Measurements from ENCODE around the gene PTPRG. TPM values are rescaled to one million over a fixed set of nuclear protein-coding genes. Genes with fewer than 3 reads are reported as not detected.

PTPRG gene
- total RNA-seq, 1 experiment from 2014 or later, result 69.3 TPM

DNA sequence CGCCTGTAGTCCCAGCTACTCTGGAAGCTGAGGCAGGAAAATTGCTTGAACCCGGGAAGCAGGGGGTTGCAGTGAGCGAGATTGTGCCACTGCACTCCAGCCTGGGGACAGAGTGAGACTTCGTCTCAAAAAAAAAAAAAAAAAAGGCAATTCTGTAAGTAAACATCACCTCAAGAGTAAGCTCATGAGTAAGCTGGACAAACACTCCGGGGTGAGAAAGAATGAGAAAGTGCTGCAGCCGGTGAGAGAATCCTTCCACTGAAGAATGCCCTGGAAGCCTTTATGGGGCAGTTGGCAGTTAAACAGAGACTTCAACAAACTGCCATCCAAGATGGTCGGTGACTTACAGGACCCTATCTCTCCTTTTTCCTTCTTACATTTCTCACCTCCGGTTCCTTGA, 764.5 kb downstream of the PTPRG start:
- Histone ChIP-seq H3K23ac (ENCODE audit: insufficient read length, low read depth, low read length) (no peak overlapping the region), H3K27me3 (ENCODE audit: insufficient read depth, low read length) (no peaks in the 10 kb centered on the region), H3T11ph (ENCODE audit: low read length) (no peak overlapping the region), H3K4ac (ENCODE audit: low read depth, low read length) (no peak overlapping the region), H3K4me2 (ENCODE audit: insufficient read depth, insufficient read length, low read length) (no peak overlapping the region), H3K56ac (ENCODE audit: insufficient read length, low read depth, low read length) (no peak overlapping the region), H4K5ac (ENCODE audit: insufficient read length, low read depth, low read length) (no peak overlapping the region), H4K91ac (ENCODE audit: insufficient read length, low read depth, low read length) (no peak overlapping the region), H3K9me3 (ENCODE audit: control insufficient read depth, low read depth, low read length) (no peaks in the 10 kb centered on the region), H3K23me2 (ENCODE audit: insufficient read length, low read depth, low read length, poor library complexity, severe bottlenecking) (no peaks in the 10 kb centered on the region), H2BK12ac (ENCODE audit: insufficient read length, low read depth, low read length) (no peak overlapping the region), H2BK120ac (ENCODE audit: low read depth, low read length, poor library complexity, severe bottlenecking) (no peak overlapping the region), H2AK5ac (ENCODE audit: insufficient read length, low read length) (no peak overlapping the region), H3K18ac (ENCODE audit: insufficient read length, low read depth, low read length) (no peak overlapping the region), H2BK5ac (ENCODE audit: insufficient read length, low read length) (no peak overlapping the region), H3K14ac (ENCODE audit: insufficient read depth, low read length) (no peak overlapping the region), H2BK20ac (ENCODE audit: low read depth, low read length, poor library complexity, severe bottlenecking) (no peak overlapping the region), H3K79me2 (ENCODE audit: insufficient read depth, low read length) (no peaks in the 10 kb centered on the region), H4K8ac (replicated peaks; ENCODE audit: insufficient read length, low read depth, low read length) (no peak overlapping the region), H3K27ac (ENCODE audit: insufficient read length, low read depth, low read length) (no peak overlapping the region), H2AFZ (ENCODE audit: low read length) (no peak overlapping the region), H4K20me1 (ENCODE audit: control insufficient read depth, insufficient read depth, insufficient read length) (no peaks in the 10 kb centered on the region), H3K79me1 (ENCODE audit: insufficient read depth, low read depth, low read length, poor library complexity, severe bottlenecking) (no peaks in the 10 kb centered on the region), H3K4me1 (ENCODE audit: insufficient read depth, low read length) (no peaks in the 10 kb centered on the region), H3K9ac (ENCODE audit: extremely low read depth, insufficient read length, low read length) (no peak overlapping the region), H2BK15ac (ENCODE audit: low read depth, low read length) (no peak overlapping the region)
- Mint-ChIP-seq H3K27ac (no peak overlapping the region; a peak in 1 of 7 replicates), H3K27me3 (ENCODE audit: low read depth) (no peaks in the 10 kb centered on the region), H3K9me3 (no peaks in the 10 kb centered on the region), H3K4me3 (no peak overlapping the region), H3K4me1 (no peaks in the 10 kb centered on the region), H3K36me3 (ENCODE audit: insufficient read depth in 1 of 3, low read depth in 3 of 3) (peaks cover 0 to 6% (median 0%) of the 10 kb centered on the region in 3 experiments; a peak in 2 of 7 replicates)
- no CpG with 5 or more reads among the region's 8 CpGs for WGBS (ENCODE audit: extremely low coverage, insufficient read length, low lambda C conversion rate)
- no peak for TF ChIP-seq CTCF (conservative IDR thresholded peaks at IDR 0.05)
- DNase-seq, result no peak
